ENCODE results near the gene TRIM38. TPM values are rescaled to one million over a fixed set of nuclear protein-coding genes. Genes with fewer than 3 reads are reported as not detected.
"Not testable (repeated sequence)": the region's sequence is repeated elsewhere in the genome, so short reads cannot be mapped to it uniquely, and the experiment has no call there.

The TRIM38 gene
- total RNA-seq, 1 experiment from 2014 or later: 4.4 TPM

DNA sequence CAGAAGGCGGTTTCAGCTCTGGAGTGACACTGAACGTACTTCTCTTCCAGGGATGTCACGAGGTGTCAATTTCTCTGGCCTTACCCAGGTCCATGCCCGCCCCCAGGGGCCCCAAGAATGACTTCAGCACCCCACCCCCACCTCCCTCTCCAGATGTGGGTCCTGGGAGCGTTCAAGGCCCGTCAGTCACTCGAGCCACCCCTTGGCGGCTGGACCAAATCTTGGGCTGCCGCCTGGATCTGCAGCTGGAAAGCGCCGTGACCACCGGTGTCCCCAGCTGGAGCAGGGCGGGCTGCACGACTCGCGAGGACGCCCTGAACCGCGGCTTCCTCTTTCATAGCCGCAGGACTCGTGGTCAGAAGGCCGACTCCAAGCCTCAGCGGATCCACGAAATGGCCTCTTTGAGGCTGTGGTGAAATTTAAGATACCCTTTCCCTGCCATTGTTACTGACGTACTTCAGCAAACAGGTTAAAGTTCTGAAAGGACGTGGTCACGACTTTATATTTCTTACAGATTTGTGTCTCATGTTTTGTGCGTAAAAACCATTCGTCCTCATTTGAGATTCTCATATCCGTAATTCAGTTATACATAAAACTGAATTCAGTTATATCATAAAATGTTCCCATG is 29.3 kb downstream of the TRIM38 start:
- in situ Hi-C loops (cut with HindIII; ENCODE audit: low pct_unique_long_range_greater_than_20kb, low sequenced_read_pairs) (no loop called here), intact Hi-C loops (cut with micrococcal nuclease; ENCODE audit: unreplicated experiment) (no loop called here)
- DNase-seq (ENCODE audit: low read depth, low spot score) (peak; percentile 25), ATAC-seq (peak; percentile 50)
- ChIA-PET CTCF (interaction anchor here (0.6 to 2.3 kb wide), 4 partner anchors 12 to 1736 kb away, joined by 3 to 12 read pairs (median 8); a partner anchor contains a TSS), POLR2A (interaction anchor here (0.6 to 1.2 kb wide), 3 partner anchors 23 to 737 kb away, joined by 8 to 12 read pairs (median 10); partner anchors contain the start of gene CARMIL1)
- TF ChIP-seq POLR2AphosphoS5 (IDR thresholded peaks at IDR 0.05; ENCODE audit: low read depth, low read length) (no peak), REST (IDR thresholded peaks at IDR 0.05; ENCODE audit: insufficient read depth in 1 of 2, low read depth in 2 of 2, low read length in 1 of 2) (no peak), SIN3A (IDR thresholded peaks at IDR 0.05; ENCODE audit: borderline replicate concordance, insufficient read depth, low read depth, low read length) (no peak), CTCF (IDR thresholded peaks at IDR 0.05) (no peak), TCF7L2 (IDR thresholded peaks at IDR 0.05; ENCODE audit: low read depth, low read length) (no peak)
- TSS peak; percentile 92 for BruUV-seq (replicated peaks)
- Histone ChIP-seq H3K4me1 (ENCODE audit: control insufficient read depth, insufficient read depth, low read length) (peaks cover 12% of the 10 kb centered on the region), H3K27ac (ENCODE audit: low read length) (peak overlapping the region; percentile 96), H3K9me3 (ENCODE audit: control insufficient read depth, insufficient read depth, low read depth, low read length) (no peaks in the 10 kb centered on the region), H3K36me3 (ENCODE audit: control insufficient read depth, insufficient read depth, low read length) (no peaks in the 10 kb centered on the region), H3K27me3 (ENCODE audit: control insufficient read depth, insufficient read depth, low read length) (no peaks in the 10 kb centered on the region), H3K4me3 (ENCODE audit: low read depth in 2 of 2, low read length in 2 of 2) (peak overlapping the region; percentile 60 to 82)

DNA sequence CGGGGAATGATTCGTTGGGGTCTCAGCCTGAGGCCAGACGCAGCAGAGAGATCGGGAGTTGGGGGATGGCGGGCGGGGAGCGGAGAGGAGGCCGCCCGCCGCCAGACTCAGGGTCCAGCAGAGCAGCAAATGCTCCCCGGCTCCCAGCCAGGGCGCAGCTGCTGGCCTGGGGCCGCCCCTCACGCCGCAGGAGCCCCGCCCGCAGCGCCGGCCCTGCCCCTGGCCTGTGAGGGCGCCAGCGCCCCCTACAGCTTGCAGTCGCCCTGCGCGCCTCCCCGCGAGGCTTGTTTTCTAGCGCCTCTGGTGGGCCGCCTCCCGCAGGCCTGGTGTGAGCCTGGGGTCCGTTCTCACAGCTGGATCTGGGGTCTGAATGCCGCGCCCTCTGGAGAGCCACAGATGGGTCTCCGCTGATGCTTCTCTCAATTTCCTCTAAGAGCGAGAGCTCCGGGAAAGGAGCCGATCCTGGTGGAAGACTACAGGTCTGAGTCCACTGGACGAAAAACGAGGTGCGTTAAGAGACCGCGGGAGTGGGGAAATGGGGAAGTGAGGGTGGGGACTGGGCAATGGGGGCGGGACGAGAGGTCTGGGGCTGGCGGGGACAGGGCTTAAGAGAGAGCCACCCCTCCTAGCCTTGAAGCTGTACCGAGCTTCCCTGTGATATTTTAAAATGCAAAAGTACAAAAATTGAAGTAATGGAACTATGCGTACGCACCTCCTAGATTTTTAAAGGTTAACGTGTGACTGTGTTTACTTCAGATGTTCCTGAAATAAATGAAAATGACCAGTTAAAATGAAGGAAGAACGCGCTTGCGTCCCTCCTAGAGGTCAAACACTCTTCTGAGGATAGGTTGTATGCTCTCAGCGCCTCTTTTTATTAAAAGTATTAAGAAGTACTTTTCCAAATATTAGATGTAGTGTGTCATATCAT is 30.1 kb downstream of the TRIM38 start:
- Histone ChIP-seq H3K36me3 (ENCODE audit: control insufficient read depth, insufficient read depth, low read length) (no peaks in the 10 kb centered on the region), H3K4me3 (ENCODE audit: low read depth in 2 of 2, low read length in 2 of 2) (peak overlapping the region; percentile 60 to 82), H3K27me3 (ENCODE audit: control insufficient read depth, insufficient read depth, low read length) (no peaks in the 10 kb centered on the region), H3K9me3 (ENCODE audit: control insufficient read depth, insufficient read depth, low read depth, low read length) (no peaks in the 10 kb centered on the region), H3K27ac (ENCODE audit: low read length) (peak overlapping the region; percentile 96), H3K4me1 (ENCODE audit: control insufficient read depth, insufficient read depth, low read length) (peaks cover 12% of the 10 kb centered on the region)
- peak; percentile 73 for DNase-seq (ENCODE audit: low read depth, low spot score)
- ChIA-PET POLR2A (interaction anchor here (0.6 to 1.2 kb wide), 3 partner anchors 22 to 738 kb away, joined by 4 to 10 read pairs (median 8); a partner anchor contains a TSS), CTCF (interaction anchor here (0.6 to 2.3 kb wide), 5 partner anchors 9 to 29 kb away, joined by 3 to 12 read pairs (median 8); a partner anchor contains a TSS)
- in situ Hi-C loops (cut with HindIII; ENCODE audit: low pct_unique_long_range_greater_than_20kb, low sequenced_read_pairs): no loop called here
- BruUV-seq (replicated peaks): no TSS peak
- peak; percentile 96 for ATAC-seq
- TF ChIP-seq CTCF (IDR thresholded peaks at IDR 0.05): peak; percentile 100
- TF ChIP-seq REST (IDR thresholded peaks at IDR 0.05; ENCODE audit: insufficient read depth in 1 of 2, low read depth in 2 of 2, low read length in 1 of 2): peak in 1 of 2 experiments; percentile 56; a peak in 1 of 4 replicates
- TF ChIP-seq POLR2AphosphoS5 (IDR thresholded peaks at IDR 0.05; ENCODE audit: low read depth, low read length): peak; percentile 84
- peak; percentile 20; the same call in 1 of the 2 replicates for TF ChIP-seq TCF7L2 (IDR thresholded peaks at IDR 0.05; ENCODE audit: low read depth, low read length)
- no peak for TF ChIP-seq SIN3A (IDR thresholded peaks at IDR 0.05; ENCODE audit: borderline replicate concordance, insufficient read depth, low read depth, low read length)
- intact Hi-C loops (cut with micrococcal nuclease; ENCODE audit: unreplicated experiment): no loop called here

- H3K27me3 ChIP-seq (ENCODE audit: control insufficient read depth, insufficient read depth, low read length); BruUV-seq (replicated peaks); DNase-seq (ENCODE audit: low read depth, low spot score); in situ Hi-C loops (cut with HindIII; ENCODE audit: low pct_unique_long_range_greater_than_20kb, low sequenced_read_pairs); H3K9me3 ChIP-seq (ENCODE audit: control insufficient read depth, insufficient read depth, low read depth, low read length); H3K36me3 ChIP-seq (ENCODE audit: control insufficient read depth, insufficient read depth, low read length); intact Hi-C loops (cut with micrococcal nuclease; ENCODE audit: unreplicated experiment): not testable (repeated sequence)
- H3K4me1 ChIP-seq (ENCODE audit: control insufficient read depth, insufficient read depth, low read length): peaks cover 12% of the 10 kb centered on the region
- ATAC-seq: peak; percentile 22
- H3K27ac ChIP-seq (ENCODE audit: low read length): peak overlapping the region; percentile 96
- ChIA-PET POLR2A (interaction anchor here (0.6 to 1.2 kb wide), 2 partner anchors 21 to 27 kb away, joined by 4 to 10 read pairs; a partner anchor contains a TSS), CTCF (interaction anchor here (0.6 to 2.3 kb wide), 3 partner anchors 9 to 23 kb away, joined by 4 to 12 read pairs (median 8); no protein-coding TSS in a partner anchor)
- H3K4me3 ChIP-seq (ENCODE audit: low read depth in 2 of 2, low read length in 2 of 2): peak overlapping the region; percentile 60 to 82
Observed at GRCh38 chr6:25993341-25993684, 30.7 kb downstream of the TRIM38 start.

Data from Panc1 (cell line).